SK-N-SH treated with all-trans-retinoic acid at 6 μM for 48 hours (cell line): ENCODE results near the gene TGDS.

ENCODE experiments used
- CSRNP3 ChIP-seq: fragments of 250-450 bp; sonication (Bioruptor Pico); IDR thresholded peaks from 2 replicates; pipeline ENCODE4 v1.5.1; 2021; ENCODE audit warnings: mild to moderate bottlenecking, moderate library complexity
- ESRRG ChIP-seq: fragments of 250-450 bp; sonication (Bioruptor Pico); IDR thresholded peaks from 2 replicates; pipeline ENCODE4 v1.6.1; 2021; ENCODE audit warnings: mild to moderate bottlenecking
- ISL1 ChIP-seq: fragments of 250-450 bp; sonication (Bioruptor Pico); IDR thresholded peaks from 2 replicates; pipeline ENCODE4 v2.1.2; 2022; ENCODE audit warnings: mild to moderate bottlenecking, moderate library complexity
- OSR1 ChIP-seq: fragments of 250-450 bp; sonication (Bioruptor Pico); IDR thresholded peaks from 2 replicates; pipeline ENCODE4 v1.8.0; 2022; ENCODE audit warnings: moderate library complexity, mild to moderate bottlenecking, inconsistent platforms
- PATZ1 ChIP-seq: fragments of 250-450 bp; sonication (Bioruptor Pico); IDR thresholded peaks from 2 replicates; pipeline ENCODE4 v1.8.0; 2020; ENCODE audit warnings: mild to moderate bottlenecking, moderate library complexity, borderline replicate concordance
- SNAI2 ChIP-seq: fragments of 250-450 bp; sonication (Bioruptor Pico); IDR thresholded peaks from 2 replicates; pipeline ENCODE4 v1.5.0; 2020; ENCODE audit warnings: mild to moderate bottlenecking, moderate library complexity
- TCF4 ChIP-seq: fragments of 250-450 bp; sonication (Bioruptor Pico); IDR thresholded peaks from 2 replicates; pipeline ENCODE4 v1.8.0; 2021; ENCODE audit warnings: mild to moderate bottlenecking, moderate library complexity, borderline replicate concordance
- TOX ChIP-seq: fragments of 250-450 bp; sonication (Bioruptor Pico); IDR thresholded peaks from 2 replicates; pipeline ENCODE4 v1.8.0; 2021; ENCODE audit warnings: mild to moderate bottlenecking, moderate library complexity, borderline replicate concordance
- TSHZ2 ChIP-seq: fragments of 250-450 bp; sonication (Bioruptor Pico); IDR thresholded peaks from 2 replicates; pipeline ENCODE4 v1.5.0; 2020; ENCODE audit warnings: mild to moderate bottlenecking, moderate library complexity
- ZFP3 ChIP-seq: fragments of 250-450 bp; sonication (Bioruptor Pico); IDR thresholded peaks from 2 replicates; pipeline ENCODE4 v1.5.0; 2020; ENCODE audit warnings: mild to moderate bottlenecking, moderate library complexity

DNA sequence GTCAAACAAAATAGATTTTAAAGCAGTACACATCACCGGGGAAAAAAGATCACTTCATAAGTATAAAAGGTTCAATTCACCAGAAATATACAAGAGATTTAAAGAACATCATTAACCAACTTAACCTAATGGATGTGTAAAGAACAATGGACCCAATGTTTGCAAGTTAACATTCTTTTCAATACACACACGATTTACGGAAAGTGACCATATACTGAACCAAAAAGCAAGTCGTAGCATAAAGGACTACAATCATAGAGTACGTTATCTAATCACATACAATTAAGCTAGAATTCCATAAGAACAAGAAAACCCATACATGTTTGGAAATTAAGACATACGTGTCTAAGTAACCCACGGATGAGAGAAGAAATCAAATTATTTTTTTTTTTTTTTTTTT is 9.6 kb downstream of the TGDS start:
- no peak for TF ChIP-seq ZFP3 (CRISPR knock-in tag)
- no peak for TF ChIP-seq ISL1
- no peak for TF ChIP-seq ESRRG (CRISPR knock-in tag)
- no peak for TF ChIP-seq OSR1
- TF ChIP-seq SNAI2 (CRISPR knock-in tag): no peak
- TF ChIP-seq PATZ1 (CRISPR knock-in tag): no peak
- no peak for TF ChIP-seq TCF4
- TF ChIP-seq TSHZ2: no peak
- TF ChIP-seq CSRNP3 (CRISPR knock-in tag): no peak
- TF ChIP-seq TOX (CRISPR knock-in tag): no peak
